Stomach (tissue), 9 donors: ENCODE measurements around the gene ZNF444. TPM values are rescaled to one million over a fixed set of nuclear protein-coding genes. Genes with fewer than 3 reads are reported as not detected.

Source experiments
- DNase-seq, 2 donors: peaks; one replicate each; pipeline versions ENCODE4 v3.0.0 to v3.0.0-alpha.2; 2013 to 2019
- H3K27ac ChIP-seq, 5 donors: fragments of 200-600 bp in 4 of 5; sonication (generic) in 4 of 5; one replicate each; pipeline ENCODE4 v1.5.1; 2013 to 2019; ENCODE audit warnings: mild to moderate bottlenecking in 1 of 5, moderate library complexity in 1 of 5
- H3K27me3 ChIP-seq, 3 donors: fragments of 200-600 bp; sonication (generic); one replicate each; pipeline ENCODE4 v1.5.1; 2017 to 2019; ENCODE audit warnings: mixed run types in 1 of 3
- H3K36me3 ChIP-seq, 4 donors: fragments of 200-600 bp; sonication (generic); 1 replicate in 3 of 4; 2 replicates in 1 of 4; pipeline ENCODE4 v1.5.1; 2016 to 2019
- H3K4me1 ChIP-seq, 4 donors: fragments of 200-600 bp; sonication (generic); one replicate each; pipeline ENCODE4 v1.5.1; 2016 to 2019
- H3K4me3 ChIP-seq, 4 donors: fragments of 200-600 bp; sonication (generic) in 3 of 4; one replicate each; pipeline ENCODE4 v1.5.1; 2016 to 2019; ENCODE audit warnings: mild to moderate bottlenecking in 1 of 4
- H3K9me3 ChIP-seq, 4 donors: fragments of 200-600 bp; sonication (generic); one replicate each; pipeline ENCODE4 v1.5.1; 2016 to 2019
- CTCF ChIP-seq, 7 experiments: fragments of 450-650 bp in 4 of 7; fragments of 200-600 bp in 3 of 7; sonication (generic) in 3 of 7; IDR thresholded peaks; one replicate each; pipeline ENCODE4 v1.5.1; 2016 to 2019; ENCODE audit warnings: antibody characterized with exemption in 7 of 7, control low read depth in 2 of 7, mild to moderate bottlenecking in 1 of 7
- EP300 ChIP-seq: sonication (generic); formaldehyde crosslinking; IDR thresholded peaks from one replicate; pipeline ENCODE4 v1.6.1; 2017; ENCODE audit warnings: antibody characterized with exemption
- POLR2A ChIP-seq, 4 donors: fragments of 450-650 bp; IDR thresholded peaks; one replicate each; pipeline ENCODE4 v1.6.1; 2016; ENCODE audit warnings: antibody characterized with exemption in 4 of 4, control low read depth in 2 of 4, mild to moderate bottlenecking in 1 of 4, moderate library complexity in 1 of 4
- POLR2AphosphoS5 ChIP-seq, 3 donors: sonication (generic); formaldehyde crosslinking; IDR thresholded peaks; one replicate each; pipeline ENCODE4 v1.6.1; 2016; ENCODE audit warnings: antibody characterized with exemption in 3 of 3
- WGBS, 5 donors: extraction: QIAGEN DNeasy Blood & Tissue Kit in 3 of 5; methylation state at CpG; one replicate each; pipeline versions ENCODE4 v1.1.5 to v1.1.7; 2013 to 2018; 5-methylcytosine and 5-hydroxymethylcytosine counted together
- intact Hi-C: fragments of 100-400 bp; cut with DNase I; formaldehyde crosslinking; loops from one replicate; pipeline ENCODE4 v1.15.1; 2023; ENCODE audit warnings: low total_unique reads
- polyA plus RNA-seq, 3 donors: library from polyadenylated mRNA; stranded (reverse); fragments of 200-250 nt; gene quantifications; one replicate each; pipeline ENCODE4 v1.2.3, GENCODE V29; 2013
- total RNA-seq, 5 donors: library from RNA; depleted of rRNA; stranded (reverse); fragments of >200 nt; gene quantifications; one replicate each; pipeline versions ENCODE4 v1.1.0 to v1.2.3, GENCODE V29; 2014 to 2016
- donor health status: healthy with polysubstance abuse.
- donor health status: Bipolar disorder and iron deficiency.
- donor health status: healthy.

The ZNF444 gene
- total and polyA plus RNA-seq, 8 donors, result 13.4 to 77.0 (median 48.7) TPM

GRCh38 chr19:56112313-56112709, 28.8 kb upstream of the ZNF444 start:
- Histone ChIP-seq H3K27me3 (no peaks in the 10 kb centered on the region), H3K9me3 (no peaks in the 10 kb centered on the region), H3K36me3 (peaks cover 0 to 12% (median 2%) of the 10 kb centered on the region in 4 donors), H3K4me1 (peaks cover 81 to 100% (median 95%) of the 10 kb centered on the region in 4 donors), H3K4me3 (peak overlapping the region in 1 of 4 donors; percentile 34), H3K27ac (peak overlapping the region in 4 of 5 donors; percentile 67 to 78 (median 74))
- no peak for TF ChIP-seq POLR2A (IDR thresholded peaks at IDR 0.05)
- no peak for TF ChIP-seq POLR2AphosphoS5 (IDR thresholded peaks at IDR 0.05)
- 34 to 53% (median 41%) methylated on average over 10 of the region's 10 CpGs for WGBS, 5 donors
- no peak for DNase-seq
- intact Hi-C loops, result no loop called here

- 63 to 72% (median 68%) methylated on average over 20 of the region's 20 CpGs for WGBS, 5 donors
- no peak for DNase-seq
- H3K9me3 ChIP-seq, result no peaks in the 10 kb centered on the region
- no peaks in the 10 kb centered on the region for H3K27me3 ChIP-seq
- H3K27ac ChIP-seq, result peak overlapping the region in 3 of 5 donors; percentile 73 to 78 (median 74)
- peaks cover 0 to 19% (median 2%) of the 10 kb centered on the region in 4 donors for H3K36me3 ChIP-seq
- H3K4me3 ChIP-seq, result no peak overlapping the region
- intact Hi-C loops, result no loop called here
- peaks cover 80 to 100% (median 95%) of the 10 kb centered on the region in 4 donors for H3K4me1 ChIP-seq
- TF ChIP-seq POLR2A (IDR thresholded peaks at IDR 0.05) (no peak), POLR2AphosphoS5 (IDR thresholded peaks at IDR 0.05) (no peak), CTCF (IDR thresholded peaks at IDR 0.05) (no peak), EP300 (no peak)
Observed at GRCh38 chr19:56113074-56113632, 27.9 kb upstream of the ZNF444 start.

GRCh38 chr19:56114051-56114777, 26.9 kb upstream of the ZNF444 start:
- no peak for TF ChIP-seq POLR2A (IDR thresholded peaks at IDR 0.05)
- no peak for TF ChIP-seq POLR2AphosphoS5 (IDR thresholded peaks at IDR 0.05)
- no peak for TF ChIP-seq EP300
- TF ChIP-seq CTCF (IDR thresholded peaks at IDR 0.05), result no peak
- peak overlapping the region in 2 of 5 donors; percentile 22 to 24 for H3K27ac ChIP-seq
- no peak for DNase-seq
- H3K36me3 ChIP-seq, result peaks cover 0 to 19% (median 2%) of the 10 kb centered on the region in 4 donors
- peaks cover 80 to 100% (median 95%) of the 10 kb centered on the region in 4 donors for H3K4me1 ChIP-seq
- no peaks in the 10 kb centered on the region for H3K9me3 ChIP-seq
- H3K4me3 ChIP-seq, result no peak overlapping the region
- intact Hi-C loops, result no loop called here
- H3K27me3 ChIP-seq, result no peaks in the 10 kb centered on the region
- 71 to 80% (median 72%) methylated on average over 6 to 18 of the region's 19 CpGs for WGBS, 5 donors

- Histone ChIP-seq H3K27me3 (no peaks in the 10 kb centered on the region), H3K27ac (peak overlapping the region in 2 of 5 donors; percentile 22 to 24), H3K9me3 (no peaks in the 10 kb centered on the region), H3K36me3 (peaks cover 0 to 19% (median 2%) of the 10 kb centered on the region in 4 donors), H3K4me1 (peaks cover 80 to 100% (median 95%) of the 10 kb centered on the region in 4 donors), H3K4me3 (no peak overlapping the region)
- no peak for DNase-seq
- WGBS, 5 donors, result 89 to 94% (median 92%) methylated on average over 9 to 10 of the region's 10 CpGs
- intact Hi-C loops, result no loop called here
- TF ChIP-seq POLR2A (IDR thresholded peaks at IDR 0.05) (no peak), CTCF (IDR thresholded peaks at IDR 0.05) (no peak), POLR2AphosphoS5 (IDR thresholded peaks at IDR 0.05) (no peak), EP300 (no peak)
Observed at GRCh38 chr19:56114778-56115110, 26.3 kb upstream of the ZNF444 start.
